ENCODE measurements around the gene PROCA1.

Gene PROCA1

DNA sequence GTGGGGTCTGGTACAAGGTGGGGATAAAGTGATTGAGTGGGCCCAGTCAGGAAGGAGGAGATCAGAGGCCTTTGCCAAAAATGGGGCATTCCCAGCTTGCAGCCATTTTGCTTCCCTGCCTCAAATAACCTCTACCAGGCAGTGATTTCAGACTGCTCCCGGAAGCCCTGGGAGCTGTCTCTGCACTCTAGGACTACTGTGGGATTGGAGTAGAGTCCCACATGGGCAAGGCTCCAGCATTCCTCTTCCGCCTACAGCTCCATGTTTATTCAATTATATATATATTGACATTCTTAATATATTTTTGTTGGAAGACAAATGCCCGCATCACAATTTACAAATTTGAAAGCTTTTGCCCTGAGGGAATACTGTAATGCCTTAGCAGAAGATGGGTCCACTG, 36.2 kb downstream of the PROCA1 start:
- TF ChIP-seq EZH2 (IDR thresholded peaks at IDR 0.05; ENCODE audit: borderline replicate concordance, low read depth, low read length, severe bottlenecking): no peak
- TF ChIP-seq, protein P1, sequence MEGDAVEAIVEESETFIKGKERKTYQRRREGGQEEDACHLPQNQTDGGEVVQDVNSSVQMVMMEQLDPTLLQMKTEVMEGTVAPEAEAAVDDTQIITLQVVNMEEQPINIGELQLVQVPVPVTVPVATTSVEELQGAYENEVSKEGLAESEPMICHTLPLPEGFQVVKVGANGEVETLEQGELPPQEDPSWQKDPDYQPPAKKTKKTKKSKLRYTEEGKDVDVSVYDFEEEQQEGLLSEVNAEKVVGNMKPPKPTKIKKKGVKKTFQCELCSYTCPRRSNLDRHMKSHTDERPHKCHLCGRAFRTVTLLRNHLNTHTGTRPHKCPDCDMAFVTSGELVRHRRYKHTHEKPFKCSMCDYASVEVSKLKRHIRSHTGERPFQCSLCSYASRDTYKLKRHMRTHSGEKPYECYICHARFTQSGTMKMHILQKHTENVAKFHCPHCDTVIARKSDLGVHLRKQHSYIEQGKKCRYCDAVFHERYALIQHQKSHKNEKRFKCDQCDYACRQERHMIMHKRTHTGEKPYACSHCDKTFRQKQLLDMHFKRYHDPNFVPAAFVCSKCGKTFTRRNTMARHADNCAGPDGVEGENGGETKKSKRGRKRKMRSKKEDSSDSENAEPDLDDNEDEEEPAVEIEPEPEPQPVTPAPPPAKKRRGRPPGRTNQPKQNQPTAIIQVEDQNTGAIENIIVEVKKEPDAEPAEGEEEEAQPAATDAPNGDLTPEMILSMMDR (IDR thresholded peaks at IDR 0.05; ENCODE audit: borderline replicate concordance, extremely low read depth, low read length, poor library complexity, severe bottlenecking): no peak
- Histone ChIP-seq H3K36me3 (ENCODE audit: insufficient read depth, low read length) (peaks cover 96% of the 10 kb centered on the region), H3K9ac (ENCODE audit: low read depth, low read length) (no peak overlapping the region), H3K4me2 (ENCODE audit: insufficient read depth, low read length) (no peak overlapping the region), H3K79me2 (ENCODE audit: insufficient read depth, low read length) (peaks cover 5% of the 10 kb centered on the region; the same call in 1 of the 2 replicates), H3K9me3 (ENCODE audit: insufficient read depth, low read length, severe bottlenecking) (no peaks in the 10 kb centered on the region), H3K4me3 (ENCODE audit: low read depth in 1 of 2, low read length in 2 of 2) (no peak overlapping the region), H4K20me1 (ENCODE audit: insufficient read depth, low read length) (peaks cover 4% of the 10 kb centered on the region; the same call in 1 of the 2 replicates), H2AFZ (ENCODE audit: low read depth, low read length) (no peak overlapping the region), H3K4me1 (ENCODE audit: insufficient read depth, low read length) (no peaks in the 10 kb centered on the region), H3K27ac (ENCODE audit: low read length) (no peak overlapping the region), H3K27me3 (ENCODE audit: insufficient read depth, low read length, poor library complexity) (no peaks in the 10 kb centered on the region)
- no peak for DNase-seq
- ATAC-seq (ENCODE audit: insufficient read depth, low read depth): no peak

DNA sequence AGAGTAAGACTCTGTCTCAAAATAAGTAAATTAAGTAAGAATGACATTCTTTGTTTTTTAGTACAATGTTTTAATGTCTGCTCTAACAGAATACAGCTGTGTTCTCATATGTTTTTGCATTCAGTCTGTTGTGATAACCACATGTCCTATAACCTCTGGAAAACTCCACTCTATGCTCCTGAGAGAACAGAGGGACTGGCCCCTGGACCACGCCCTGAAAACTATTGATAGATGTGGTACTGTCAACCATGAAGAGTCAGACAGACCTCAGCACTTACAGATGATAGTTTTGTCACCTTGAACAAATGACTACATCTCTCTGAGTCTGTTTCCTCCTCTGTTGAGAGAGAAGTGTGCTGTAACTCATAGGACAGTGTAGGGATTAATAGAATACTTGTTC, 41.8 kb downstream of the PROCA1 start:
- H3K9me3 ChIP-seq (ENCODE audit: insufficient read depth, low read length, severe bottlenecking): no peaks in the 10 kb centered on the region
- no peak overlapping the region for H3K4me2 ChIP-seq (ENCODE audit: insufficient read depth, low read length)
- no peak overlapping the region for H3K4me3 ChIP-seq (ENCODE audit: low read depth in 1 of 2, low read length in 2 of 2)
- H3K27me3 ChIP-seq (ENCODE audit: insufficient read depth, low read length, poor library complexity): no peaks in the 10 kb centered on the region
- H3K27ac ChIP-seq (ENCODE audit: low read length): no peak overlapping the region
- TF ChIP-seq EZH2 (IDR thresholded peaks at IDR 0.05; ENCODE audit: borderline replicate concordance, low read depth, low read length, severe bottlenecking): no peak
- TF ChIP-seq, protein P1 (IDR thresholded peaks at IDR 0.05; ENCODE audit: borderline replicate concordance, extremely low read depth, low read length, poor library complexity, severe bottlenecking): no peak
- H4K20me1 ChIP-seq (ENCODE audit: insufficient read depth, low read length): peaks cover 22% of the 10 kb centered on the region; the same call in 1 of the 2 replicates
- H3K9ac ChIP-seq (ENCODE audit: low read depth, low read length): no peak overlapping the region
- H3K4me1 ChIP-seq (ENCODE audit: insufficient read depth, low read length): peaks cover 4% of the 10 kb centered on the region
- DNase-seq (no peak), ATAC-seq (ENCODE audit: insufficient read depth, low read depth) (no peak)
- H3K36me3 ChIP-seq (ENCODE audit: insufficient read depth, low read length): peaks cover 81% of the 10 kb centered on the region
- peaks cover 56% of the 10 kb centered on the region for H3K79me2 ChIP-seq (ENCODE audit: insufficient read depth, low read length)
- H2AFZ ChIP-seq (ENCODE audit: low read depth, low read length): no peak overlapping the region

GRCh38 chr17:28667870-28668269, 43.8 kb downstream of the PROCA1 start:
- no peak overlapping the region for H2AFZ ChIP-seq (ENCODE audit: low read depth, low read length)
- H3K36me3 ChIP-seq (ENCODE audit: insufficient read depth, low read length): peaks cover 71% of the 10 kb centered on the region
- no peaks in the 10 kb centered on the region for H3K27me3 ChIP-seq (ENCODE audit: insufficient read depth, low read length, poor library complexity)
- no peak for TF ChIP-seq EZH2 (IDR thresholded peaks at IDR 0.05; ENCODE audit: borderline replicate concordance, low read depth, low read length, severe bottlenecking)
- TF ChIP-seq, protein P1 (IDR thresholded peaks at IDR 0.05; ENCODE audit: borderline replicate concordance, extremely low read depth, low read length, poor library complexity, severe bottlenecking): no peak
- no peak overlapping the region for H3K9ac ChIP-seq (ENCODE audit: low read depth, low read length)
- H3K4me3 ChIP-seq (ENCODE audit: low read depth in 1 of 2, low read length in 2 of 2): no peak overlapping the region
- no peaks in the 10 kb centered on the region for H3K9me3 ChIP-seq (ENCODE audit: insufficient read depth, low read length, severe bottlenecking)
- H3K4me2 ChIP-seq (ENCODE audit: insufficient read depth, low read length): no peak overlapping the region
- peaks cover 24% of the 10 kb centered on the region for H3K4me1 ChIP-seq (ENCODE audit: insufficient read depth, low read length)
- H4K20me1 ChIP-seq (ENCODE audit: insufficient read depth, low read length): peaks cover 33% of the 10 kb centered on the region; the same call in 1 of the 2 replicates
- ATAC-seq (ENCODE audit: insufficient read depth, low read depth) (no peak), DNase-seq (no peak)
- no peak overlapping the region for H3K27ac ChIP-seq (ENCODE audit: low read length)
- peaks cover 76% of the 10 kb centered on the region for H3K79me2 ChIP-seq (ENCODE audit: insufficient read depth, low read length)

- peaks cover 56% of the 10 kb centered on the region for H3K36me3 ChIP-seq (ENCODE audit: insufficient read depth, low read length)
- no peaks in the 10 kb centered on the region for H3K27me3 ChIP-seq (ENCODE audit: insufficient read depth, low read length, poor library complexity)
- ATAC-seq (ENCODE audit: insufficient read depth, low read depth): no peak
- no peak for TF ChIP-seq EZH2 (IDR thresholded peaks at IDR 0.05; ENCODE audit: borderline replicate concordance, low read depth, low read length, severe bottlenecking)
- TF ChIP-seq, protein P1 (IDR thresholded peaks at IDR 0.05; ENCODE audit: borderline replicate concordance, extremely low read depth, low read length, poor library complexity, severe bottlenecking): no peak
- no peak overlapping the region for H3K4me3 ChIP-seq (ENCODE audit: low read depth in 1 of 2, low read length in 2 of 2)
- H2AFZ ChIP-seq (ENCODE audit: low read depth, low read length): no peak overlapping the region
- no peak overlapping the region for H3K9ac ChIP-seq (ENCODE audit: low read depth, low read length)
- H3K27ac ChIP-seq (ENCODE audit: low read length): no peak overlapping the region
- peaks cover 31% of the 10 kb centered on the region for H3K4me1 ChIP-seq (ENCODE audit: insufficient read depth, low read length)
- no peak overlapping the region for H3K4me2 ChIP-seq (ENCODE audit: insufficient read depth, low read length)
- DNase-seq: no peak
- H3K79me2 ChIP-seq (ENCODE audit: insufficient read depth, low read length): peaks cover 93% of the 10 kb centered on the region
- H4K20me1 ChIP-seq (ENCODE audit: insufficient read depth, low read length): peaks cover 29% of the 10 kb centered on the region; the same call in 1 of the 2 replicates
- no peaks in the 10 kb centered on the region for H3K9me3 ChIP-seq (ENCODE audit: insufficient read depth, low read length, severe bottlenecking)
These were observed 45.7 kb downstream of the PROCA1 start for GRCh38 chr17:28665994-28666393.
